Muscle layer of duodenum (tissue), 2 donors: ENCODE results near the gene MRPS5.

Experiments used
- H3K27ac ChIP-seq: one replicate; pipeline ENCODE4 v1.7.0; 2013; ENCODE audit warnings: mild to moderate bottlenecking, low read length
- H3K27me3 ChIP-seq: one replicate; pipeline ENCODE4 v1.7.0; 2013; ENCODE audit warnings: low read depth, mild to moderate bottlenecking, control low read depth, low read length
- H3K36me3 ChIP-seq, 2 donors: one replicate each; pipeline ENCODE4 v1.7.0; 2013; ENCODE audit warnings: low read length in 2 of 2, control low read depth in 1 of 2, mild to moderate bottlenecking in 1 of 2; ENCODE audit not compliant: insufficient read depth in 2 of 2, control insufficient read depth in 1 of 2
- H3K4me1 ChIP-seq, 2 donors: one replicate each; pipeline ENCODE4 v1.7.0; 2013; ENCODE audit warnings: low read length in 2 of 2, mild to moderate bottlenecking in 2 of 2, control low read depth in 1 of 2, moderate library complexity in 1 of 2; ENCODE audit not compliant: insufficient read depth in 2 of 2, control insufficient read depth in 1 of 2
- H3K4me3 ChIP-seq, 2 donors: one replicate each; pipeline ENCODE4 v1.7.0; 2013; ENCODE audit warnings: low read length in 2 of 2, low read depth in 1 of 2, mild to moderate bottlenecking in 1 of 2
- H3K9me3 ChIP-seq, 2 donors: one replicate each; pipeline ENCODE4 v1.7.0; 2013; ENCODE audit warnings: low read length in 2 of 2, control low read depth in 1 of 2, mild to moderate bottlenecking in 1 of 2; ENCODE audit not compliant: control insufficient read depth in 1 of 2
- donor health status: healthy.

The MRPS5 gene

GRCh38 chr2:95086017-95086416 is 35.6 kb downstream of the MRPS5 start:
- Histone ChIP-seq H3K4me3 (no peak overlapping the region), H3K27ac (no peak overlapping the region), H3K36me3 (peaks cover 22 to 53% of the 10 kb centered on the region in 2 donors), H3K9me3 (no peaks in the 10 kb centered on the region), H3K4me1 (no peaks in the 10 kb centered on the region), H3K27me3 (no peaks in the 10 kb centered on the region)

- no peaks in the 10 kb centered on the region for H3K9me3 ChIP-seq
Measured at GRCh38 chr2:95082477-95082876, 39.1 kb downstream of the MRPS5 start.

GRCh38 chr2:95079199-95079683 is 42.4 kb downstream of the MRPS5 start:
- Histone ChIP-seq H3K9me3 (no peaks in the 10 kb centered on the region), H3K4me3 (no peak overlapping the region), H3K27ac (no peak overlapping the region), H3K27me3 (peaks cover 13% of the 10 kb centered on the region), H3K4me1 (peaks cover 0 to 10% of the 10 kb centered on the region in 2 donors), H3K36me3 (no peaks in the 10 kb centered on the region)

More at GRCh38 chr2:95082477-95082876, 39.1 kb downstream of the MRPS5 start:
- H3K27ac ChIP-seq = no peak overlapping the region
- H3K4me1 ChIP-seq = no peaks in the 10 kb centered on the region
- H3K4me3 ChIP-seq = no peak overlapping the region
- H3K27me3 ChIP-seq = no peaks in the 10 kb centered on the region
- H3K36me3 ChIP-seq = peaks cover 7 to 27% of the 10 kb centered on the region in 2 donors

GRCh38 chr2:95077861-95078603 is 43.6 kb downstream of the MRPS5 start:
- H3K27ac ChIP-seq = no peak overlapping the region
- H3K36me3 ChIP-seq = no peaks in the 10 kb centered on the region
- no peaks in the 10 kb centered on the region for H3K9me3 ChIP-seq
- peaks cover 13% of the 10 kb centered on the region for H3K27me3 ChIP-seq
- no peak overlapping the region for H3K4me3 ChIP-seq
- peaks cover 0 to 10% of the 10 kb centered on the region in 2 donors for H3K4me1 ChIP-seq

GRCh38 chr2:95077530-95077825 is 44.1 kb downstream of the MRPS5 start:
- H3K27ac ChIP-seq = no peak overlapping the region
- no peak overlapping the region for H3K4me3 ChIP-seq
- H3K27me3 ChIP-seq = peaks cover 13% of the 10 kb centered on the region
- no peaks in the 10 kb centered on the region for H3K36me3 ChIP-seq
- H3K4me1 ChIP-seq = peaks cover 0 to 10% of the 10 kb centered on the region in 2 donors
- no peaks in the 10 kb centered on the region for H3K9me3 ChIP-seq

GRCh38 chr2:95076705-95077529 is 44.7 kb downstream of the MRPS5 start:
- Histone ChIP-seq H3K9me3 (no peaks in the 10 kb centered on the region), H3K27ac (no peak overlapping the region), H3K4me1 (peaks cover 0 to 10% of the 10 kb centered on the region in 2 donors), H3K36me3 (no peaks in the 10 kb centered on the region), H3K27me3 (peaks cover 13% of the 10 kb centered on the region), H3K4me3 (peak overlapping the region; percentile 42 to 66)

- Histone ChIP-seq H3K9me3 (no peaks in the 10 kb centered on the region), H3K27me3 (peaks cover 13% of the 10 kb centered on the region), H3K4me1 (peaks cover 0 to 10% of the 10 kb centered on the region in 2 donors), H3K27ac (no peak overlapping the region), H3K4me3 (no peak overlapping the region), H3K36me3 (no peaks in the 10 kb centered on the region)
Measured at GRCh38 chr2:95075440-95076132, 46.0 kb downstream of the MRPS5 start.

GRCh38 chr2:95074663-95075439 is 46.8 kb downstream of the MRPS5 start:
- H3K9me3 ChIP-seq = no peaks in the 10 kb centered on the region
- no peak overlapping the region for H3K27ac ChIP-seq
- no peak overlapping the region for H3K4me3 ChIP-seq
- H3K4me1 ChIP-seq = peaks cover 0 to 10% of the 10 kb centered on the region in 2 donors
- peaks cover 13% of the 10 kb centered on the region for H3K27me3 ChIP-seq
- H3K36me3 ChIP-seq = no peaks in the 10 kb centered on the region

GRCh38 chr2:95073856-95074662 is 47.5 kb downstream of the MRPS5 start:
- Histone ChIP-seq H3K27me3 (peaks cover 13% of the 10 kb centered on the region), H3K9me3 (no peaks in the 10 kb centered on the region), H3K4me3 (no peak overlapping the region), H3K27ac (no peak overlapping the region), H3K4me1 (peaks cover 0 to 10% of the 10 kb centered on the region in 2 donors), H3K36me3 (no peaks in the 10 kb centered on the region)

- H3K27me3 ChIP-seq = peaks cover 13% of the 10 kb centered on the region
- no peaks in the 10 kb centered on the region for H3K9me3 ChIP-seq
- no peaks in the 10 kb centered on the region for H3K36me3 ChIP-seq
- no peak overlapping the region for H3K4me3 ChIP-seq
- peaks cover 0 to 10% of the 10 kb centered on the region in 2 donors for H3K4me1 ChIP-seq
- no peak overlapping the region for H3K27ac ChIP-seq
Measured at GRCh38 chr2:95072424-95072823, 49.2 kb downstream of the MRPS5 start.
